Osteocyte (in vitro differentiated cells): ENCODE measurements around the gene ARV1. TPM values are rescaled to one million over a fixed set of nuclear protein-coding genes. Genes with fewer than 3 reads are reported as not detected.

Experiments
- DNase-seq: peaks from one replicate; pipeline ENCODE4 v3.0.0; 2021; ENCODE audit warnings: mixed read lengths; ENCODE audit not compliant: unreplicated experiment; ENCODE audit errors: extremely low spot score
- H3K27ac Mint-ChIP-seq: one replicate; pipeline ENCODE4 v1.8.0; 2021; ENCODE audit warnings: mild to moderate bottlenecking, mixed read lengths; ENCODE audit not compliant: unreplicated experiment
- H3K27me3 Mint-ChIP-seq: one replicate; pipeline ENCODE4 v1.8.0; 2021; ENCODE audit warnings: mixed read lengths; ENCODE audit not compliant: unreplicated experiment
- H3K36me3 Mint-ChIP-seq: one replicate; pipeline ENCODE4 v1.8.0; 2021; ENCODE audit warnings: mixed read lengths; ENCODE audit not compliant: unreplicated experiment
- H3K4me1 Mint-ChIP-seq: one replicate; pipeline ENCODE4 v1.8.0; 2021; ENCODE audit warnings: mixed read lengths; ENCODE audit not compliant: unreplicated experiment
- H3K4me3 Mint-ChIP-seq: one replicate; pipeline ENCODE4 v1.8.0; 2021; ENCODE audit warnings: mild to moderate bottlenecking, moderate library complexity, mixed read lengths; ENCODE audit not compliant: unreplicated experiment
- H3K9me3 Mint-ChIP-seq: one replicate; pipeline ENCODE4 v1.8.0; 2021; ENCODE audit warnings: mixed read lengths; ENCODE audit not compliant: unreplicated experiment
- CTCF ChIP-seq: fragments of 200-600 bp; sonication (generic); IDR thresholded peaks from 2 replicates; pipeline ENCODE4 v1.5.0; 2021; ENCODE audit warnings: antibody characterized with exemption, mild to moderate bottlenecking, moderate library complexity
- total RNA-seq: library from RNA; stranded (reverse); gene quantifications from 2 replicates; pipeline ENCODE4 v1.2.1, GENCODE V29; 2021

The ARV1 gene
- total RNA-seq, 1 donor from 2014 or later = 16.2 TPM

DNA sequence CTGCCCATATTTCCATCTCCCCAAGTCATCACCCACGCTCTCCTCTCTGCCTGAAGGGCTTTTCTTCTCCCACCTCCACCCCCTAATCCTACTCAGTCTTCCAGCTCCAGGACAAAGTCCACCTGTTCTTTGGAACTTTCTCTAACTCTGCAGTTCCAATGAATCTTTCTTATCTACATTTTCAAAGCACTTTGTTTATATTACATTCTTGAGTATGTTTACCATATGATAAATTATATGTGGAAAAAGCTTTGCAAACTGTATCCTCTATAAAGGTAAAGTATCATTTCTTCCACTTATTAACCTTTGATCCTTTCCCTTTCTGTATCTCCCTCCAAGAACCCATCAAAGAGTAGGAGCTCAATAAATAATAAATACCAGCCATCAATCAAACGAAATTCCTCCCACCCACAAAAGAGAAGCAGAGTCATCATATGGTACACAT, 39.9 kb upstream of the ARV1 start:
- Mint-ChIP-seq H3K27ac (no peak overlapping the region), H3K4me3 (no peak overlapping the region), H3K4me1 (peaks cover 32% of the 10 kb centered on the region), H3K27me3 (no peaks in the 10 kb centered on the region), H3K36me3 (peaks cover 7% of the 10 kb centered on the region), H3K9me3 (no peaks in the 10 kb centered on the region)
- DNase-seq = no peak
- TF ChIP-seq CTCF = no peak

- Mint-ChIP-seq H3K9me3 (no peaks in the 10 kb centered on the region), H3K27ac (peak overlapping the region; percentile 0), H3K27me3 (no peaks in the 10 kb centered on the region), H3K4me1 (peaks cover 32% of the 10 kb centered on the region), H3K4me3 (no peak overlapping the region), H3K36me3 (peaks cover 4% of the 10 kb centered on the region)
- no peak for TF ChIP-seq CTCF
- no peak for DNase-seq
Observed at GRCh38 chr1:230939806-230940489, 38.9 kb upstream of the ARV1 start.

DNA sequence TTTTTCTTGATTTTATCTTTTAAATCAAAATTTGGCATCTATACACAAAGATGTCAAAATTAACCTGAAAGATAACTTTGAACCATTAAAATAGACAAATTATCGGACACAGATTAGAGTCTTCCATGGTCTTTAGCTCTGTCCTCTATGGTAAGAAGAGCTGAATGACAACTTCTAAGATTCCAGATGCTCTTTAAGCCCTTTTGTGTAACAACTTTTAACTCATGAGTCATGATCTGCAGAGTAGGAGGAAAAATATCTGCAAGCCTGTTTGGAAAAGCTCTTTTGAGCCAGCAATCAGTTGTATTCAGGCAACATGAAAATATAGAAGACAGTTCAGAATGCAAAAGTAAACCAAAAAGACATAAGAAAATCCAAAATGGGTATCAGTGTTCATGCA, 38.0 kb upstream of the ARV1 start:
- TF ChIP-seq CTCF = no peak
- H3K36me3 Mint-ChIP-seq = no peaks in the 10 kb centered on the region
- H3K4me1 Mint-ChIP-seq = peaks cover 32% of the 10 kb centered on the region
- DNase-seq = no peak
- H3K27me3 Mint-ChIP-seq = no peaks in the 10 kb centered on the region
- no peak overlapping the region for H3K27ac Mint-ChIP-seq
- H3K9me3 Mint-ChIP-seq = no peaks in the 10 kb centered on the region
- no peak overlapping the region for H3K4me3 Mint-ChIP-seq

- Mint-ChIP-seq H3K9me3 (no peaks in the 10 kb centered on the region), H3K36me3 (peaks cover 5% of the 10 kb centered on the region), H3K27me3 (no peaks in the 10 kb centered on the region), H3K4me3 (no peak overlapping the region), H3K27ac (no peak overlapping the region), H3K4me1 (peaks cover 20% of the 10 kb centered on the region)
- no peak for DNase-seq
- TF ChIP-seq CTCF = no peak
Observed at GRCh38 chr1:230943048-230943593, 35.8 kb upstream of the ARV1 start.

- peaks cover 14% of the 10 kb centered on the region for H3K36me3 Mint-ChIP-seq
- DNase-seq = no peak
- H3K4me1 Mint-ChIP-seq = no peaks in the 10 kb centered on the region
- no peak overlapping the region for H3K27ac Mint-ChIP-seq
- no peak for TF ChIP-seq CTCF
- H3K9me3 Mint-ChIP-seq = no peaks in the 10 kb centered on the region
- H3K27me3 Mint-ChIP-seq = no peaks in the 10 kb centered on the region
- H3K4me3 Mint-ChIP-seq = no peak overlapping the region
Observed at GRCh38 chr1:230948301-230948700, 30.6 kb upstream of the ARV1 start.
